AG04449 (cell line): ENCODE measurements around the gene RGL3.
A peak's percentile ranks its signal among the peaks of the same experiment; 100 is the strongest.
"Not testable (repeated sequence)": the region's sequence is repeated elsewhere in the genome, so short reads cannot be mapped to it uniquely, and the experiment has no call there.

Source experiments
- CTCF ChIA-PET: fragments of 350-600 bp; formaldehyde crosslinking; extraction: SDS; loops from one replicate; lab custom pipeline; 2021; ENCODE audit warnings: antibody characterized with exemption; lab: Yijun Ruan, JAX
- POLR2A ChIA-PET: fragments of 400-600, 350-600 bp; formaldehyde crosslinking; extraction: SDS; loops from one replicate; lab custom pipeline; 2020; ENCODE audit warnings: antibody characterized with exemption, inconsistent platforms; lab: Yijun Ruan, JAX
- DNase-seq: peaks from one replicate; pipeline ENCODE4 v3.0.0-alpha.2; 2010; ENCODE audit warnings: low read depth, low spot score
- H3K4me3 ChIP-seq: 2 replicates; pipeline ENCODE4 v1.5.1; 2011; ENCODE audit warnings: low read depth, mild to moderate bottlenecking, control low read depth, low read length
- CTCF ChIP-seq: IDR thresholded peaks from one replicate; pipeline ENCODE4 v1.5.1; 2011; ENCODE audit warnings: mild to moderate bottlenecking, moderate library complexity, low read length, control low read depth, inconsistent platforms; ENCODE audit not compliant: insufficient read depth; ENCODE audit errors: missing control alignments

The RGL3 gene

DNA sequence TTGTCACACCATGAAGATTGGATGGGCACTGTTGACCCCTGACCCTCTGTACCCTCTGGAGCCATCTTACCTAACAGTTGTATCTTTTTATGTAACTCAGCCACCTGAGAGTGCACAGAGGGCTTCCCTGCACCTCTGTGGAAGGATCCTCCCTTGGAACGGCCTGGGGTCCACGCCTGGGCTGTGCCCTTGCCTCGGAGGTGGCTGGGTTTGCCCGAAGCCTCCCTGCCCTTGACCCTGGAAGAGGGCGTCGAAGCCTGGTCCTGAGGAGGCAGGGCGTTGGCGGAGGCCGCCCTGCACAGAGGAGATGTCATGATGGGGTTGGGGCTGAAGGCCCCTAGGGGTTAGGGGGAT is 15.6 kb upstream of the RGL3 start:
- CTCF ChIA-PET, result interaction anchor here (1.0 to 3.8 kb wide), 12 partner anchors 8 to 148 kb away, joined by 3 to 20 read pairs (median 5); partner anchors contain the start of gene EPOR
- POLR2A ChIA-PET, result interaction anchor here (1.0 kb wide), 3 partner anchors 60 to 95 kb away, joined by 3 read pairs; partner anchors contain the start of genes CCDC159, RAB3D, SWSAP1 and TMEM205
- peak overlapping the region; percentile 59 for H3K4me3 ChIP-seq
- TF ChIP-seq CTCF, result no peak
- DNase-seq, result no peak

DNA sequence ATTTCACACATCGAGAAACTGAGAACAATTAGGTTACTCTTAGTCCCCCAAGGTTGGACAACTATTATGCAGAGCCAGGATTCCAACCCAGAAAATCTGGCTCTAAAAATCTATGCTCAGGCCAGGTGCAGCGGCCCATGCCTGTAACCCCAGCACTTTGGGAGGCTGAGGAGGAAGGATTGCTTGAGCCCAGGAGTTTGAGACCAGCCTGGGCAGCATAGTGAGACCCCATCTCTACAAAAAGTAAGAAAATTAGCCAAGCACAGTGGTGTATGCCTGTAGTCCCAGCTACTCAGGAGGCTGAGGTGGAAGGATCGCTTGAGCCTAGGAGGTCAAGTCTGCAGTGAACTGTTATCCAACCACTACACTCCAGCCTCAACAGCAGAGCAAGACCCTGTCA is 14.4 kb upstream of the RGL3 start:
- POLR2A ChIA-PET, H3K4me3 ChIP-seq, DNase-seq: not testable (repeated sequence)
- CTCF ChIA-PET, result interaction anchor here (1.6 to 3.3 kb wide), 2 partner anchors 10 to 52 kb away, joined by 5 to 16 read pairs; no protein-coding TSS in a partner anchor

DNA sequence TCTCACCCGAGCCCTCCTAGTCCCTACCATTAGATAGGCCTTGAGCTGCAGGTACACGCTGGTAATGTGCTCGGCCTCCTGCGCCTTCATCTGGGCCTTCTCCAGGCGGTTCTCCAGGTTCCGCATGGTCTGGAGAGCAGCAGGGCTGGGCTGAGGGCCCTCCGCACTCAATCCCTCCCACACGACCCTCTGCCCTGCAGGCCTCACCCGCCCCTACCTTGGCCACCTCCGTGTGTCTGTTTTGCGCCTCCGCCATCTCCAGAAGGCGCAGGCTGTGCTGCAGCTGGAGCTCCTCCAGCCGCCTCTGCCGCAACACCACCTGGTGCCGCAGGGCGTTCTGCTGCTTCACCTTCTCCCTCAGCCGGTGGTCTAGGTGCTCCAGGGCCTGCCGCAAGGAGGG is 7.5 kb upstream of the RGL3 start:
- CTCF ChIA-PET, result interaction anchor here (1.2 kb wide), 1 partner anchor 8 kb away, joined by 6 read pairs; the partner anchor contains the start of genes ODAD3 and PRKCSH
- H3K4me3 ChIP-seq, result no peak overlapping the region
- DNase-seq, result no peak
- TF ChIP-seq CTCF, result no peak
- POLR2A ChIA-PET, result no interaction called here

- CTCF ChIA-PET, result interaction anchor here (1.2 kb wide), 1 partner anchor 9 kb away, joined by 6 read pairs; the partner anchor contains the start of genes ODAD3 and PRKCSH
- POLR2A ChIA-PET, result no interaction called here
Observed at GRCh38 chr19:11425719-11426457, 6.8 kb upstream of the RGL3 start.

GRCh38 chr19:11423791-11424181 is 4.7 kb upstream of the RGL3 start:
- POLR2A ChIA-PET, result no interaction called here
- CTCF ChIA-PET, result interaction anchor here (0.8 to 2.2 kb wide), 4 partner anchors 10 to 43 kb away, joined by 3 to 16 read pairs (median 4); partner anchors contain the start of genes ODAD3 and PRKCSH
- no peak overlapping the region for H3K4me3 ChIP-seq
- no peak for TF ChIP-seq CTCF
- DNase-seq, result no peak

More at GRCh38 chr19:11425719-11426457, 6.8 kb upstream of the RGL3 start:
- DNase-seq, result no peak
- no peak overlapping the region for H3K4me3 ChIP-seq
- TF ChIP-seq CTCF, result no peak

GRCh38 chr19:11423164-11423790 is 4.2 kb upstream of the RGL3 start:
- no peak for DNase-seq
- no peak overlapping the region for H3K4me3 ChIP-seq
- TF ChIP-seq CTCF, result no peak
- POLR2A ChIA-PET, result no interaction called here
- CTCF ChIA-PET, result interaction anchor here (0.8 to 2.5 kb wide), 6 partner anchors 11 to 128 kb away, joined by 3 to 16 read pairs (median 4); partner anchors contain the start of genes ODAD3, PRKCSH and TSPAN16
